WTC11 (cell line): ENCODE measurements around the gene RFNG. TPM values are rescaled to one million over a fixed set of nuclear protein-coding genes. Genes with fewer than 3 reads are reported as not detected.

Experiments used
- ATAC-seq: fragments of 200-7000 bp; cut with Tn5 transposase; 2 replicates; pipeline ENCODE4 v1.10.0; 2021; ENCODE audit warnings: mild to moderate bottlenecking, moderate library complexity
- CTCF ChIA-PET: fragments of 300-600 bp; sonication (Branson Sonifier 250); formaldehyde crosslinking; loops from one replicate; lab custom pipeline; 2021; ENCODE audit warnings: antibody characterized with exemption; lab: Charles Lee
- POLR2A ChIA-PET: fragments of 350-600 bp; sonication (Branson Sonifier 250); formaldehyde crosslinking; loops from one replicate; lab custom pipeline; 2021; ENCODE audit warnings: antibody characterized with exemption; lab: Charles Lee
- DNase-seq: peaks from one replicate; pipeline ENCODE4 v3.0.0; 2021; ENCODE audit warnings: low spot score
- H3K27ac Mint-ChIP-seq: 2 replicates; pipeline ENCODE4 v1.8.0; 2021; ENCODE audit warnings: mixed read lengths
- H3K27me3 Mint-ChIP-seq: 2 replicates; pipeline ENCODE4 v1.8.0; 2021; ENCODE audit warnings: low read depth, mild to moderate bottlenecking, moderate library complexity, mixed read lengths
- H3K36me3 Mint-ChIP-seq: 2 replicates; pipeline ENCODE4 v1.8.0; 2021; ENCODE audit warnings: mixed read lengths
- H3K4me1 Mint-ChIP-seq: 2 replicates; pipeline ENCODE4 v1.8.0; 2022; ENCODE audit warnings: mixed read lengths
- H3K4me3 Mint-ChIP-seq: 2 replicates; pipeline ENCODE4 v1.8.0; 2021; ENCODE audit warnings: mild to moderate bottlenecking, moderate library complexity, mixed read lengths
- H3K9me3 Mint-ChIP-seq: 2 replicates; pipeline ENCODE4 v1.8.0; 2021; ENCODE audit warnings: mixed read lengths
- ARID4B ChIP-seq: sonication (generic); formaldehyde crosslinking; IDR thresholded peaks from 2 replicates; pipeline ENCODE4 v1.8.0; 2023; ENCODE audit warnings: missing genetic modification reagents, mild to moderate bottlenecking, borderline replicate concordance
- ATF3 ChIP-seq: sonication (generic); formaldehyde crosslinking; conservative IDR thresholded peaks from 2 replicates; pipeline ENCODE4 v1.8.1; 2022; ENCODE audit warnings: mild to moderate bottlenecking, missing genetic modification reagents
- ELF4 ChIP-seq: sonication (generic); formaldehyde crosslinking; IDR thresholded peaks from 2 replicates; pipeline ENCODE4 v1.8.1; 2022; ENCODE audit warnings: low read depth, mild to moderate bottlenecking, moderate library complexity, missing genetic modification reagents
- EMX1 ChIP-seq: fragments of 250-450 bp; sonication (Bioruptor Pico); IDR thresholded peaks from 2 replicates; pipeline ENCODE4 v1.8.0; 2021; ENCODE audit warnings: mild to moderate bottlenecking
- FOXK1 ChIP-seq: sonication (generic); formaldehyde crosslinking; IDR thresholded peaks from 2 replicates; pipeline ENCODE4 v1.8.0; 2022; ENCODE audit warnings: mild to moderate bottlenecking, moderate library complexity, missing genetic modification reagents
- FOXP1 ChIP-seq: sonication (generic); formaldehyde crosslinking; IDR thresholded peaks from 2 replicates; pipeline ENCODE4 v1.8.0; 2022; ENCODE audit warnings: missing genetic modification reagents, mild to moderate bottlenecking, moderate library complexity, borderline replicate concordance
- IRF1 ChIP-seq: sonication (generic); formaldehyde crosslinking; IDR thresholded peaks from 2 replicates; pipeline ENCODE4 v1.8.0; 2023; ENCODE audit warnings: missing genetic modification reagents
- JAZF1 ChIP-seq: fragments of 250-450 bp; sonication (Bioruptor Pico); IDR thresholded peaks from 2 replicates; pipeline ENCODE4 v1.9.0; 2021; ENCODE audit warnings: moderate library complexity, mild to moderate bottlenecking, inconsistent platforms
- USF1 ChIP-seq: sonication (generic); formaldehyde crosslinking; IDR thresholded peaks from 2 replicates; pipeline ENCODE4 v1.8.0; 2022; ENCODE audit warnings: mild to moderate bottlenecking, missing genetic modification reagents
- ZNF121 ChIP-seq: sonication (generic); formaldehyde crosslinking; IDR thresholded peaks from 2 replicates; pipeline ENCODE4 v1.8.0; 2023; ENCODE audit warnings: missing genetic modification reagents
- ZNF138 ChIP-seq: sonication (generic); formaldehyde crosslinking; conservative IDR thresholded peaks from 2 replicates; pipeline ENCODE4 v1.8.1; 2022; ENCODE audit warnings: mild to moderate bottlenecking, moderate library complexity, missing genetic modification reagents
- ZNF416 ChIP-seq: fragments of 250-450 bp; sonication (Bioruptor Pico); IDR thresholded peaks from 2 replicates; pipeline ENCODE4 v1.9.0; 2021; ENCODE audit warnings: mild to moderate bottlenecking, inconsistent platforms
- ZNF512 ChIP-seq: sonication (generic); formaldehyde crosslinking; IDR thresholded peaks from 2 replicates; pipeline ENCODE4 v1.8.1; 2022; ENCODE audit warnings: missing genetic modification reagents, borderline replicate concordance
- ZNF671 ChIP-seq: fragments of 250-450 bp; sonication (Bioruptor Pico); IDR thresholded peaks from 2 replicates; pipeline ENCODE4 v1.8.0; 2021; ENCODE audit warnings: mild to moderate bottlenecking
- total RNA-seq: library from RNA; stranded (reverse); gene quantifications from 3 replicates; pipeline ENCODE4 v1.2.3, GENCODE V29; 2021

Gene RFNG
- total RNA-seq, 1 experiment from 2014 or later, result 41.6 TPM

- no peak for TF ChIP-seq IRF1
- TF ChIP-seq, all 79 proteins: peak for 0
Observed at GRCh38 chr17:82087961-82088837, 36.6 kb upstream of the RFNG start (continued).

- no peaks in the 10 kb centered on the region for H3K27me3 Mint-ChIP-seq
- POLR2A ChIA-PET, result no interaction called here
Observed at GRCh38 chr17:82086941-82087906, 35.6 kb upstream of the RFNG start.

GRCh38 chr17:82085931-82086764 lies 34.5 kb upstream of the RFNG start:
- Mint-ChIP-seq H3K4me1 (no peaks in the 10 kb centered on the region), H3K36me3 (peaks cover 30% of the 10 kb centered on the region), H3K9me3 (no peaks in the 10 kb centered on the region), H3K27ac (no peak overlapping the region), H3K4me3 (no peak overlapping the region), H3K27me3 (no peaks in the 10 kb centered on the region)
- DNase-seq, result no peak
- ChIA-PET CTCF (interaction anchor here (2.1 kb wide), 1 partner anchor 56 kb away, joined by 6 read pairs; no protein-coding TSS in a partner anchor), POLR2A (no interaction called here)
- ATAC-seq, result no peak
- TF ChIP-seq ARID4B (CRISPR knock-in tag) (no peak), ZNF671 (CRISPR knock-in tag) (no peak), ELF4 (CRISPR knock-in tag) (no peak), FOXP1 (CRISPR knock-in tag) (no peak), ZNF121 (no peak), EMX1 (CRISPR knock-in tag) (no peak), ZNF138 (no peak), JAZF1 (no peak), USF1 (CRISPR knock-in tag) (no peak)

More at GRCh38 chr17:82086941-82087906, 35.6 kb upstream of the RFNG start:
- Mint-ChIP-seq H3K4me3 (no peak overlapping the region), H3K36me3 (peaks cover 30% of the 10 kb centered on the region), H3K4me1 (no peaks in the 10 kb centered on the region), H3K9me3 (no peaks in the 10 kb centered on the region), H3K27ac (no peak overlapping the region)
- no peak for DNase-seq
- CTCF ChIA-PET, result interaction anchor here (2.1 kb wide), 1 partner anchor 57 kb away, joined by 6 read pairs; no protein-coding TSS in a partner anchor
- ATAC-seq, result no peak
- TF ChIP-seq ZNF512 (CRISPR knock-in tag) (no peak), ATF3 (CRISPR knock-in tag) (no peak), ZNF416 (no peak), FOXK1 (CRISPR knock-in tag) (no peak)
